OCI-LY3 (cell line): Measurements from ENCODE around the gene MESP1.

Experiments
- CTCF ChIP-seq: fragments of 200-600, 300-600 bp; sonication (generic); IDR thresholded peaks from 2 replicates; pipeline ENCODE4 v1.5.1; 2014; ENCODE audit warnings: antibody characterized with exemption, low read length, low read depth
- EZH2phosphoT487 ChIP-seq: fragments of 200-600 bp; shearing (Covaris generic); IDR thresholded peaks from 2 replicates; pipeline ENCODE4 v1.6.1; 2018; ENCODE audit warnings: antibody characterized with exemption, mixed run types, low read depth

GRCh38 chr15:89785064-89785773 is 34.2 kb upstream of the MESP1 start:
- TF ChIP-seq CTCF, result no peak
- no peak for TF ChIP-seq EZH2phosphoT487
